T-helper 2 cell (primary cell): ENCODE data around the gene QARS1.

Source experiments
- DNase-seq, 5 experiments: peaks; one replicate each; pipeline versions ENCODE4 v3.0.0 to v3.0.0-alpha.2; 2012 to 2022

Gene QARS1

GRCh38 chr3:49120096-49120437, 15.5 kb upstream of the QARS1 start:
- peak in 1 of 5 experiments; percentile 40 for DNase-seq

GRCh38 chr3:49119439-49119838, 14.9 kb upstream of the QARS1 start:
- no peak for DNase-seq

GRCh38 chr3:49119036-49119435, 14.5 kb upstream of the QARS1 start:
- no peak for DNase-seq

GRCh38 chr3:49112262-49112661, 7.7 kb upstream of the QARS1 start:
- no peak for DNase-seq

- no peak for DNase-seq
Observed at GRCh38 chr3:49111347-49111746, 6.8 kb upstream of the QARS1 start.

GRCh38 chr3:49110780-49111179, 6.2 kb upstream of the QARS1 start:
- DNase-seq = no peak

- DNase-seq = no peak
Observed at GRCh38 chr3:49108346-49108745, 3.8 kb upstream of the QARS1 start.

GRCh38 chr3:49104052-49104426, 518 bp downstream of the QARS1 start:
- no peak for DNase-seq

- no peak for DNase-seq
Observed at GRCh38 chr3:49100046-49100615, 4.4 kb downstream of the QARS1 start.

- DNase-seq = no peak
Observed at GRCh38 chr3:49098910-49099630, 5.5 kb downstream of the QARS1 start.

- DNase-seq = no peak
Observed at GRCh38 chr3:49098429-49098828, 6.1 kb downstream of the QARS1 start.

- DNase-seq = peak; percentile 79 to 97 (median 93)
Observed at GRCh38 chr3:49093853-49094767, 10.4 kb downstream of the QARS1 start, which contains the start of gene QRICH1. Gene QRICH1 (minus strand): TSS chr3:49094071. CDS start chr3:49077017, 17,054 bp downstream.

- peak; percentile 60 to 92 (median 72) for DNase-seq
Observed at GRCh38 chr3:49092938-49093852, 11.4 kb downstream of the QARS1 start.

GRCh38 chr3:49081429-49081828, 23.1 kb downstream of the QARS1 start:
- DNase-seq = no peak

- DNase-seq = no peak
Observed at GRCh38 chr3:49079270-49079669, 25.3 kb downstream of the QARS1 start.

GRCh38 chr3:49076646-49077045, 27.9 kb downstream of the QARS1 start:
- DNase-seq = no peak

- no peak for DNase-seq
Observed at GRCh38 chr3:49076116-49076515, 28.4 kb downstream of the QARS1 start.

GRCh38 chr3:49058011-49058410, 46.5 kb downstream of the QARS1 start:
- DNase-seq = no peak

GRCh38 chr3:49057268-49057667, 47.3 kb downstream of the QARS1 start:
- no peak for DNase-seq

GRCh38 chr3:49054344-49054862, 50.2 kb downstream of the QARS1 start:
- DNase-seq = no peak

GRCh38 chr3:49053543-49053942, 51.0 kb downstream of the QARS1 start:
- no peak for DNase-seq
